Measurements from ENCODE around the gene PPY.

DNA sequence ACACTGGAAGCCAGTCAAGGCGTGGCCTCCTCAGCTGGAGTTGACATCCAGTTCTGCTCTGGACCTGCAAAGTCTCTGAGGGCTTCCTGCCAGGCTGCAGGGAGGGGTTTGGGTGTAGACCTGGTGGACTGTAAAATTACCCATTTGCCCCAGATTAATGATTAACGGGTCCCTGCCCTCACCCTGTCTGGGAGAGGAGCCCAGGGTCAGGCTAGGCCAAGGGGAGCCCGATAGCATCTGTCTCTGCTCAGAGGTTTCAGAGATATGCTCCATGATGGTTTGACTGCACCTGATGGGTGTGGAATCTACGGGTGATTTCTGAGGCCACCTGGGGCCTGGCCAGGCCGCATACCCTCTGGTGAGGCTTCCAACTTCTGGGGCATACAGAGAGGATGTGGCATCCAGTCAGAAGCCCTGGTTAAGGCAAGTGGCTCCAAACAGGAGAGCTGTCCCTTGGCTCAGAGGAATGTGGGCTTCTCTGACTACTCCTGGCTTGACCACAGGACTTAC is 11.2 kb downstream of the PPY start:
- TF ChIP-seq, protein P1, sequence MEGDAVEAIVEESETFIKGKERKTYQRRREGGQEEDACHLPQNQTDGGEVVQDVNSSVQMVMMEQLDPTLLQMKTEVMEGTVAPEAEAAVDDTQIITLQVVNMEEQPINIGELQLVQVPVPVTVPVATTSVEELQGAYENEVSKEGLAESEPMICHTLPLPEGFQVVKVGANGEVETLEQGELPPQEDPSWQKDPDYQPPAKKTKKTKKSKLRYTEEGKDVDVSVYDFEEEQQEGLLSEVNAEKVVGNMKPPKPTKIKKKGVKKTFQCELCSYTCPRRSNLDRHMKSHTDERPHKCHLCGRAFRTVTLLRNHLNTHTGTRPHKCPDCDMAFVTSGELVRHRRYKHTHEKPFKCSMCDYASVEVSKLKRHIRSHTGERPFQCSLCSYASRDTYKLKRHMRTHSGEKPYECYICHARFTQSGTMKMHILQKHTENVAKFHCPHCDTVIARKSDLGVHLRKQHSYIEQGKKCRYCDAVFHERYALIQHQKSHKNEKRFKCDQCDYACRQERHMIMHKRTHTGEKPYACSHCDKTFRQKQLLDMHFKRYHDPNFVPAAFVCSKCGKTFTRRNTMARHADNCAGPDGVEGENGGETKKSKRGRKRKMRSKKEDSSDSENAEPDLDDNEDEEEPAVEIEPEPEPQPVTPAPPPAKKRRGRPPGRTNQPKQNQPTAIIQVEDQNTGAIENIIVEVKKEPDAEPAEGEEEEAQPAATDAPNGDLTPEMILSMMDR (IDR thresholded peaks at IDR 0.05; ENCODE audit: low read length) = no peak
- TF ChIP-seq EZH2 (optimal IDR thresholded peaks at IDR 0.05; ENCODE audit: low read depth, low read length) = no peak

Data from MM.1S (cell line).